GM19397 (cell line): ENCODE data around the gene ELFN2.
"Not testable (repeated sequence)": the region's sequence is repeated elsewhere in the genome, so short reads cannot be mapped to it uniquely, and the experiment has no call there.

ENCODE experiments used
- ATAC-seq: cut with Tn5 transposase; IDR thresholded peaks from one replicate; pipeline ENCODE4 v1.9.1; 2021; ENCODE audit warnings: mild to moderate bottlenecking, moderate library complexity; ENCODE audit not compliant: unreplicated experiment

ELFN2 gene

DNA sequence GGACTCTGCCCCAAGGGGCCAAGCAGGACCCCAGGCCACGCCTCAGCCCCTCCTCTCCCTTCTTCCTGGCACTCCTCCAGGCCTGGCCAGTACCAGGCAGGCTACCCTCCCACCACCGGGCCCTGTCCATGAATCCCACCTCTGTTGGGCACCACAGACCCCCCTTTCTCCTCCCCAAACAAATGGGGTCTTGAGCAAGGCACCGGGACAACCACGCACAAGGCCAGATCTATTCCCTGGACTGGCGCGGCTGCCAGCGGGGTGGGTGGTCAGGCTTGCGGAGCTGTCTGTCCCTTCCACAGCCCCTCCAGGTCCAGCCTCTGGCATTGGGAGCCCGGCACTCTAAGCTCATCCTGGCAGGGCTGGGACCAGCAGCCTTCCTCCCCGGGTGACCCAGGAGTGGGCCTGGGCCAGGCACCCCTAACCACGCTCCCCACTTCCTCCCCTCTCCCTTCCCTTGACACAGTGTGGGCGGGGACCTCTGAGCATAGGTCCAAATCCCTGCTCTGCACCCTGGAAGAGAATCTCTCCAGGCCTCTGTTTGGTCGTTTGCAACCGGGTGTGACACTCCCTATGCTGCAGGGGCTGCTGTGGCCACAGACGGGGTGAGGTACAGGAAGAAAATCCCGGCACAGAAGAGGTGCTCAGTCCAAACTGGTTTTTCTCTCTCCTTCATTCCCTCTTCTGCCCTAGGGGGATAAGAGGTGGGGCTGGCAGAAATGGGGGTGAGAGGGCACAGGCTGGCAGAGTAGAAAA lies 14.6 kb downstream of the ELFN2 start:
- ATAC-seq = no peak

DNA sequence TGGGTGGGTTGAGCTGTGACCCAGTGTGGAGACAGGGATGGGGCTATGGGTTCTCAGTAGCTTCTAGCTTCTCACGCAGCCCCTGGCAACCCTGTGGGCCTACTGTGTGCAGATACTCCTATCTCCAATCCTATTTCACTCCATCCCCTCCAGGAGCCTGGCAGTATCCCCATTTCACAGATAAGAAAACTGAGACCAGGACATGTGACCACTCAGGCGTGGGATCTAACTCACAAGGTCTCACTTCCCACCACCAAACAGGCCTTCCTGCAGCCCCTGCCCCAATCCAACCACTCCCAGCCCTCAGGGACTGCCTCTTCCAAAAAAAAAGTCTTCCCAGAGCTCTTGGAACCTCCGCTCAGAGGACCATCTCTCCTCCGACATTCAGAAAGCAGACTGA lies 15.6 kb downstream of the ELFN2 start:
- ATAC-seq = no peak

DNA sequence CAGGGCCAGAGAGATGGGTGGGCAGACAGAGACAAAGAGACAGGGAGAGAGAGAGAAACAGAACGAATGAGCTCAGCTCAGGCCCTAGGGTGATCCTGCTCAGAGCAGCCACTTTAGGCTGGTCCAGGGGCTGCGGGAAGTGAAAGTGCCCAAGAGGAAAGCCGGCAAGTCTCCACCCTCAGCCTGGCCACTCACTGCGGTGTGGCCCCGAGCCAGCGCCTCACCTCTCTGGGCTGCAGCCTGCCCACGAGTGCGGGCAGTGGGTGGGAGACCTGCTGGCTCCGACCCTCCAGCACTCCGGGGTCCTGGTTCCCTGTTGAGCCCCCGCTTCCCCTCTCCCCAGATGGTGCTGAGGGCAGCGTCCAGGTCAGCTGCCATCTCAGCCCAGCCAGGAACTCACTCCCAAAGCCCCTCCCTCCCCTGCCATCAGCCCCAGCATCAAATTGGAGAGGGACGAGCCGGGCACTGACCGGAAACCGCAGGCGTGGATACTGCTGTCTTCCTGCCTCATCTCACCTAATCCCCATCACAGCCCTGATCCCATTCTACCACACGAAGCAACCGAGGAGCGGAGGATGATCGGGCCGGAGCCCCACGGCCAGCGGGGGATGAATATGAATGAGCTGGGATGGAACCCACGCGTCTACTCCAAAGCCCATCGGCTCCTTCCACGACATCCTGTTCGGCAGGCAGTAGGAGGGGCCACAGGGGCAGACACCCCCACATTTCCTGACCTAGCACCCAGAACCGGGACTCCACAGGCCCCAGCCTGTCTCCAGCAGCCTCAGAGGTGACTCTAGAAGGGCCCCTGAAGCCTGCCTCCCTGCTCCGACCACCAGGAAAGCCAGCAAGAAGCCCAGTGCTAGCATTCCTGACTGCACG lies 16.9 kb downstream of the ELFN2 start:
- ATAC-seq = no peak

DNA sequence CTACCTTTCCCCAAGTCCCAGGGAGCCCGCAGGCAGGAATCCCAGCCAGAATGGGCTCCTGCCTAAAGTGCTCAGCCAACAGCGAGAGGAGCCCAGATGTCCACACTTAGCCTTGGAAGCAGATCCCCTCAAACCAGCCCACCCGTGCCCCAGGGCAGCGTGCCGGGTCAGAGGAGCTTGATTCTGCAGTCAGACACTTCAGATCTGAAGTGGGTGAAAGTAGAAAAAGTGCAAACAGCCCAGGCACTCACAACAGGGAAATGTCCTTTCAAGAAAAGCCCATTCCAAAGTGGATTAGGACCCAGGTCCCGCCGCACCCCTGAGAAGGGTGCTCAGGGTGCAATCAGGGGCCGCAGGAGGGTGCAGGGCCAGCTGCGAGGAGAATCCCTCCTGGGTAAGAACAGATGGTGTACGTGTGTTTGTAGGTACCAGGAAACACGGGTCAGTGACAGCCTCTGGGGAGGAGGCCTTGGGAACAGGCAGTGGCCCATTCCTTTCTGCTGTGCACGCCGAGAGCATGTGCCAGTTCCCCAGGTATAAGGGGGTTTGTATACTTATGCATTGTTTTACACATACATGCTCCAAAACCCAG lies 17.7 kb downstream of the ELFN2 start:
- no peak for ATAC-seq

DNA sequence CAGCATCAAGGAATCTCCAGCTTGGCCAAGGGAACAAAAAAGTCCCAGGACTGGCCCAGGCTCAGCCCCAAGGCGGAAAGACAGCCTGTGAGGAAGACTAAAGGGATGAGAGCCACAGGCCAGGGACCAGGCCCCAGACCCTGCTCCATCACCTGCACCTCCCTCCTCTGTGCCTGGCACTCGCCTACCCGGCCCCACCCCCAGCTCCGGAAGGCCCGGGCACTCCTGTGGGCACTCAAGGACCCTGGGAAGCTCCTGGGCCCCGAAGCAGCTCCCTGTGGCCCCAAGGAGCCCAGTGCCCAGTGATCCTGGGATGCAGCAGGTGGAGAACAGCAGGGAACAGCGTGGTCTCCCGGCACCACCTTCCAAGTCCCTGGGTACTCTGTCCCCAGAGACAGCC lies 18.2 kb downstream of the ELFN2 start:
- no peak for ATAC-seq

DNA sequence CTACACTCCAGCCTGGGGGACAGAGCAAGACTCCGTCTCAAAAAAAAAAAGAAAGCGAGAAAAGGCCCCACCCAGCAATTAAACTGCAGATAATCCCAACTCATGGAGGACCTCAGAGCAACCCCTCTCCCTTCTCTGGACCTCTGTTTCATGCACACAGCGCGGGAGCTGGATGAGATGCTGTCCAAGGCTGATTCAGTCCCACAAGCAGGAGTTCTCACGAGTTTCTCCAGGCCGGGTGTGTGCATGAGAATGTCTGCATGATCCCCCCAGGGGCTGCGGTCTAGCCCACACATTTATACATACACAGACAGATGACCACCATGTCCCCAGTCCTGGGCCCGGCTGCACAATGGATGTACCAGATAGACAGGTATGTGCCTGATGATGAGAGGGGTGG lies 19.4 kb downstream of the ELFN2 start:
- no peak for ATAC-seq

DNA sequence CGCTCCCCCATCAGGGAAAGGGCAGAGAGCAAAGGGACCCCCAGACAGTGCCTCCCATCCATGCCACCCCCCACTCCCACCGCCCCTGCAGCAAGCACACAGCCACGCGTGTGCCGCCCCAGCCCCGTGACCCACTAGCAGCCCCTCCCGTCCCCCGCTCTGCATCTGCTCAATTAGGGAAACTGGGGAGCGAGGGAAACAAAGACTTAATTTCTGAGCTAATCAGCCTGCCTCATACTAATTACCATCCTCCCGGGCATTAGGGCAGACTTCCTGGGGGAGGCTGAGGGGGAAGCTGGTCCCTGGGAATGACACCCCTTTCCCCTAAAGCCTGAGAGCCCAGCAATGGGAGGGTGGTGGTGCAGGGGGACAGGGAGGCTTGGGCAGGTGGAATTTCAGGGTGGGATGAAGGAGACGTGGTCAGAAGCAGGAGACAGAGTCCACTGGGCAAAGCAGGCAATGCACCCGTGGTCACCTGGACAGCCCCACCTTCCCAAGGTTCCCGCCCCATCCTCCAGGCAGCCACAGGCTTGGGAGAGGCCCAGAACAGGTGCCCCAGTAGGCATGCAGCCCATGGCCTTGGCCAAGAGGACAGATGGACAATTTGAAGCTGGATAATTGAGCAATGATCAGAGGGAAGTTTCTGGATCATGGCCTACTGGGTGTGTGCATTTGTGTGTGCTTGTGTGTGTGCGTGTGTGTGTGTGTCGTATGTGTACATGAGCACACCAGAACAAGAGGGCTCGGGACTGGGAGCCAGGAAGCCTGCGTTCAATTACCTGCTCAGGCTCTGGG lies 20.6 kb downstream of the ELFN2 start:
- no peak for ATAC-seq

DNA sequence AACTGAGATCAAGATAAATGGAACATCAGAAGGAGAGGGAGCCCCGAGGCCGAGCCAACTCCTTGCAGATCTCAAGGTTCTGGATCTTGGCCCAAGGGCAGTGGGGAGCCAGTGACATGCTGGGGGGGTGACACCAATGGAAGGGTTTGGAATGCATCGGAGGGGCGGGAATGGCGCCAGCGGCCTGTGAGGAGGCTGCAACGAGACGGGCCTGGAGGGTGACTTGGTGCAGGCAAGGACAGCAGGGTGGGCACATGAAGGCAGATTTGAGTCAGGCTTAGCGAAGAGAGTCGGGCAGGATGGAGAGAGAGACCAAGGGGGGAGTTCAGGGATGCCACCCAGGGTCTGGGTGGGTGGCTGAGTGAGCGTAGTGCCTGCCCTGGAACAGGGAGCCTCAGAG lies 23.2 kb downstream of the ELFN2 start:
- no peak for ATAC-seq

DNA sequence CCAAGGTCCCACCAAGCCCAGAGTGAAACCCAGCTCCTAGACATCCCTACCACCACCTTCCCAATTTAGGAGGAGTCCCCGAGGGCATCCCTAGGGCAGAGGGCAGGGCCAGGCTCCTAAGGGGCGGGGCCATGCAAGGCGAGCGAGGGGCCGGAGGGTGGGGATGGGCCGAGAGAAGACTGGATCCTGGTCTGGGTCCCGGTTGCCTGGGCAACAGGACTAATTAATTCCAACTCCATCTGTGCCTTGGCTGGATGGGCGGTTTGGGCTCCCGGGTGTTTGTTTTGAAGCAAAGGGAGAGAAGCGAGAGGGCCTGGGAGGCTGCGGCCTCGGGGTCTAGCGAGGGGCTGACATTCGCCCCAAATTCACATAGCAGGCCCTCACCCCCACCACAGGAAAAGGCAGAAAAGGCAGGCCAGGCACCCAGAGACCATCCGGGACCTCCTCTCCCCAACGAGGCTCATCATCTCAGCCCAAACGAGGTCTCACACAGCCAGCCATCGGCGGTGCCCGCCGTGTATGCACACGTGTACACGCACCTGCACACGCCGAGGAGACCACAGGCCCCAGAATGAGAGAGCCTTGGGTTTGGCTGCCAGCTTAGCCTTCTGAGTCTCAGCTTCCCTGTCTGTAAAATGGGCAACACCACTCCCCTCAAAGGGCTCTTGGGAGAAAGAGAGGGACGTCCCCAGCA lies 23.9 kb downstream of the ELFN2 start:
- ATAC-seq = no peak

DNA sequence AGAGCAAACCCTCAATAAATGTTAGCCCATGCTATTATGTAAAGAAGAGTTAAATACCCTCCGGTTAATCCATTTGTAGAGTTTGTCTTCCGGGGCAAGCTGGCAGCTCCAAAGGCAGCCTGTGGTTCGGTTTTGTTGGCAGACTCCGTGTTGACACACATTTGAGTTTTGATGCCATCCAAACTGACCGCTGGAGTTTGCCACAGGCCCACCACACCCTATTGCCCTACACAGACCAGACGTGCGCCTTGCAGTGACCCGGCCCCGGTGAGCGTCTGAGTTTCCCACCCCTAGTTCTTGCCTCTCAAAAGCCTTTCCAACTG lies 25.1 kb downstream of the ELFN2 start:
- ATAC-seq = no peak

DNA sequence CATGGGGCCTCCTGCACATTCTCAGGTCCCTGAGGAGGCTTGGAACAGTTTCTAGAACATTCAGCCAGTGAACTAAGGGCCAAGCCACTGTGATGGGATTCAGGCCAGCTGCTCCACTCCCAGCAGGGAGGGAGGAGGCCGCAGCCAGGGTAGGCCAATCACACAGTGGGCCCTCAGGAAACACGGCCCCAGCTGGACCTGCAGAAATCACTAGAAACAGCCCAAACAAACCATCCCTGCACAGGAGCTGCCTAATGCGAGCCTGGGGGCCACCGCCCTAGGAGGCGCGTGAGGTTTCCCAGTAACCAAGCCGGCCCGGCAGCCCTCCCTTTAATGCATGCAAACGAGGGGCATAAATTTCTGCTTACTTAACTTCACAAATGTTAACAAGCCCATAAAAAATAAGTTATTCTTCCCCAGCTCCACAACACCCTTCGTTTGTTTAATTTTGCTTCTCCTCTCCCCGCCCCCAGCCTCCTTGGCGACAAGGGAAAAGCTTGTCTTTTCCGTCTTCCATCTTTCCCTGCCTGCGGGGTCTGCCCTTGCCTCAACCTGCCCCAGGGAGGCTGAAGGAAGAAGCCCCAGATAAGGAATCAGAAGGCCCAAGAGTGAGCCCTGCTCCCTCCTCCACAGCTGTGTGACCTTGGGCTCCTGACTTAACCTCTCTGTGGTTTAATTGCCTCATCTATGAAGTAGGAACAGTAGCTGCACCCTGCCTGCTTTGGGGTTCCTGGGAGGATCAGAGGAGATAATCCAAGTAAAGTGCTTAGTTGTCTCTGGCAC lies 25.7 kb downstream of the ELFN2 start:
- no peak for ATAC-seq

DNA sequence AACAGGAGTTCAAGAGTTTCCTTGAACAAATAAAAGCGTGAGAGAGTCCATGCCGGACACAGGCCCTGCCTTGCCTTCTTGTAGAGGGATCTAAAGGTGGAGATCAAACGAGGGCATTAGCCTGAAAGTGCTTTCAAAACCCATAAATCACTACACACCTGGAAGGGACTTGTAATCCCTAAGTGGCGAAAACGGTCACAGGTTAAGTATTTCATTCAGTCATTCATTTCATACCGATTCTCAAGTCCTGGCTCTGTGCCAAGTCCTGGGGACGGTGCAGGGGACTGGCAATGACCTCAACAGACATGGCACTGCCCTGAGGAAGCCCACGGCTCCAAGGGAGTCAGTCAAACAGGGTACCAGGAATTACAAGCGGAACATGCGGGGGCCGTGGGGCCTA lies 26.6 kb downstream of the ELFN2 start:
- ATAC-seq = no peak

DNA sequence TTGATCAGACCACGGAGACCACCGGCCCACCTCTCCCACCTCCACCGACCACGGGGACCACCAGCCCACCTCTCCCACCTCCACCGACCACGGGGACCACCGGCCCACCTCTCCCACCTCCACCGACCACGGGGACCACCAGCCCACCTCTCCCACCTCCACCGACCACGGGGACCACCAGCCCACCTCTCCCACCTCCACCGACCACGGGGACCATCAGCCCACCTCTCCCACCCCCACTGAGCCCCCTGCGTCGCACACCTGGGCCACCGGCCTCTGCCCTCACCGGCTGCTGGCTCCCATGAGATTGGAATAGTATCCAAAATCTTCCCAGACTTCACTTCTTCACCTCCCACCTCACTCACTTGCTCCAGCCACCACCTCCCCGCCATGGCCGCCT lies 27.8 kb downstream of the ELFN2 start:
- not testable (repeated sequence) for ATAC-seq

DNA sequence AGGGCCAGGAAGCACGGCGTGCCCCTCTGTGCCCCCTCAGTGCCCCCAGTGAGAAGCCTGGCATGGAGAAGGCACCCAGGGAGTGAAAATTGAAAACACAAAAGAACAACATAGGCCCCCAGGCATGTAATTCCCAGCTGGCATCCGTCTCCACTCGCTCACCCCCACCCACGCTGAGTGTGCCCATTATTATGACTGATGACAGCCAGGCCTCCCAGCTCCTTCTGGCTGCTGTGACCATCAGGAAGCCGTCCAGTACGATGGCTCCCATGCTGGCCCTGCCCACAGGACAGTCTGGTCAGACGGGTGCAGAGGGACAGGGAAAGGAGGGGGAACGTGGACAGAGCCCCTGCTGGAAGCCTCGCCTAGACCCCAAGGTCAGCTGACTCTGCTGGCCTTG lies 30.1 kb downstream of the ELFN2 start:
- ATAC-seq = no peak

DNA sequence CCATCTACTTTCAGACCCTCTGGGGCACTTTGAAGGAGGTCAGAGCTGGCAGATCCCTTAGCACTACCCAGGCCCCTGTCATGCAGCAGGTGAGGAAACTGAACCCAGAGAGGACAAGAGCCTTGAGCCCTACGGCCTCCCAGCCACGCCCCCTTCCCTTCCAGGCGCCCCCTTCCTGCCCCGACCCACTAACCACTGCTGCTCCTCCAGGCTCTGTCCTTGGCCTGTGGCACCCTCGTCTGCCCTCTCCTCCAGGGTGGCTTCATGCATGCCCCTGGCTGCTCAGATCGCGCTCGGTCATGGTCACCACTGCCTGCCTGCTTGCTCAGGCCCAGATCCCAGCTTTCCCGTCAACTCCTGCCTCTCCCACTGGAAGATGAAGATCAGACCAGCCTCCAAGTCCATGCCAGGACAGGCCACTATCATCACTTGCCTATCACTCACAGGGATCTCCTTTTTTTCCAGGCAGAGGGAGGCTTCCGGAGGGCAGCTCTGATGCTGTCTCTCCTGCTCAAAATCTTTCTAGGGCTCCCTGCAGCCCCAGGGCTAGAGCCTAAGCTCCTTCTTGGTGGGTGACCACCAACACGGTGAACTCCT lies 30.7 kb downstream of the ELFN2 start:
- ATAC-seq = no peak

DNA sequence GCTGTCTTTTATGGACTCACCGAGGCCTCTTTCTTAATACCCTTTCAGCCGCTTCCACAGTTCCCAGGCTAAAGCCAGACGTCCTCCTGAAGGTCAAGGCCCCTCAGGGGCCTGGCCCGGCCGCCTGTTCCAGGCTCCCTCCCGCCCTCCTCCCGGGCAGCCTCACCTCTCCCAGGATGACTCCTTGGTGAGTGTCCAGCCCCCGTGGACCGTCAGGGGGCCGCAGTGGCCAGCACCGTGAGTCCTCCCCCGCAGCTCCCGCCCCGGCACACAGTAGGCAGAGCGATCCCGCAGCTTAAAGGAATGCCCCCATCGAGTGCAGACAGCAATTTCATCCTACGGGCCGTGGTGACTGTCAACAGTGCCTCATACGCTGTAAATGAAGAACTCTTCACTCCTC lies 32.9 kb downstream of the ELFN2 start:
- ATAC-seq = no peak

DNA sequence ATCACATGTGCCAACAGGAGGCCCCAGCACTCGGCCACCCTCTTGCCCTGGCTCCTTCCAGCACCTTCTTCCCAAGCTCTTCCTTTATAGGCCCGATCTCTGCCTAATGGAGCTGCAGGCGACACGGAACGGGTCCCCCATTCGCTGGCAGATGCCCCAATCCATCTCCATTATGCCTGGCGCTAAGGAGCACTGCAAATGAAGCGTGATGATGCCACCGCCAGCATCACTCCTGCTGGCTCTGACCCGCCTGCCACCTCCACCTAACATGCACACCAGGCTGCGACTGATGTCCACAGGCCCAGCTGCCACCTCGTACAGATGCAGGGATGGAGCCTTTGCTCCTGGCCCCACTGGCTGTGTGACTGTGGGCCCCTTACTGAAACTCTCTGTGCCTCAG lies 33.5 kb downstream of the ELFN2 start:
- no peak for ATAC-seq

DNA sequence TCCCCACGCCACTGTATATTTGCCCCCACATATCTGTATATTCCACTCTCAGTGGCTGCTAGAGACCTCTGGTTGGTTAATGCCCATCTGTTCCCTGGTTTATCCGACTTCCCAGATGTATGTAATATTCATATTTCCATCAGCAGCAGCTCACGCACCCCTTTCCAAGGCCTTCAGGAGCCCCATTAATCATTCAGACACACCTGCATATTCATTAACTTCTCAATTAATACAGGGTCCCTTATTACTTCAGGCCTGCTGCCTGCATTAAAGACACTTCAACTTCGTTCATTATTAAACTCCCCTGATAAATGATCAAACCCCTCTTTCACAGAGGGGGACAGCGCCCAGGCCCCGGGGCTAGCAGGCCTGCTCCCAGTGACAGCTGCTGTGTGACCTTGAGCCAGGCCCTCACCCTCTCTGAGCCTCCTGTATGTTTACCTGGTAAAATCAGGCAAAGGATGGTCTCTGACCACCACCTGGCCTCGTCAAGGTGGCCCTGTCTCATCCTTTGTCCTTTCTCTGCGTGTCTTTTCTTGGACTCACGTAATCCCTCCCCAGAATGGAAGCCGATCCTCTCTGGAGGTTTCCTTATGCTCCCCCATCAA lies 34.5 kb downstream of the ELFN2 start:
- no peak for ATAC-seq

DNA sequence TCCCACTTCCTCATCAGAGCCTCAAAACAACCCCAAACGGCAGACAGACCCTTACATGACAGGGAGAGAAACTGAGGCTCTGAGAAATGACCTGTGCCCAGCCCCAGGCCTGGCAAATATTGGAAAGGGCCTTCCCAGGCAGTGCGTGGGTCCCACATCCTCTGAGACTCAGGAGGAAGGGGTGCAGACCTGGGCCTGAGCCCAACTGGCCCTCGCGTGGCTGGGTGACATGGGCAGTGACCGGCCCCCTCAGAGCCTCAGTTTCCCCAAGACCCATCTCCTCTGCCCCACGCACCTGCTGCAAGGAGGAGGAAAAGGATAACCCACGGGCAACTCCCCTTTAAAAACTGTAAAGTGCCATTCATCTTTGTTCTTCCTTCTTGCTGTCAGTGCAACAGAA lies 35.6 kb downstream of the ELFN2 start:
- no peak for ATAC-seq
